K562 (cell line): ENCODE data around the gene FADS1. TPM values are rescaled to one million over a fixed set of nuclear protein-coding genes. Genes with fewer than 3 reads are reported as not detected.
A peak's percentile ranks its signal among the peaks of the same experiment; 100 is the strongest.

Source experiments
- AFF4 ChIP-seq: sonication (generic); formaldehyde crosslinking; IDR thresholded peaks from 2 replicates; pipeline ENCODE4 v1.8.0; 2023; ENCODE audit warnings: mild to moderate bottlenecking, missing genetic modification reagents
- BCLAF1 ChIP-seq, 2 experiments: fragments of 450-650 bp in 1 of 2; IDR thresholded peaks; 2 replicates each; pipeline ENCODE4 v1.6.1; 2011 to 2017; ENCODE audit warnings: low read depth in 2 of 2, antibody characterized with exemption in 1 of 2, borderline replicate concordance in 1 of 2, low read length in 1 of 2, mild to moderate bottlenecking in 1 of 2, mixed read lengths in 1 of 2; ENCODE audit not compliant: control insufficient read depth in 1 of 2
- FOXM1 ChIP-seq, 2 experiments: fragments of 450-650 bp in 1 of 2; sonication (generic) in 1 of 2; formaldehyde crosslinking in 1 of 2; IDR thresholded peaks; 2 replicates each; pipeline versions ENCODE4 v1.6.1 to v1.9.0; 2017 to 2022; ENCODE audit warnings: low read depth in 2 of 2, mild to moderate bottlenecking in 2 of 2, missing genetic modification reagents in 1 of 2, moderate library complexity in 1 of 2
- MNT ChIP-seq, 2 experiments: fragments of 450-650 bp; conservative IDR thresholded peaks; 2 replicates each; pipeline ENCODE4 v1.6.1; 2017; ENCODE audit warnings: mild to moderate bottlenecking in 2 of 2, moderate library complexity in 2 of 2
- PRDM10 ChIP-seq: fragments of 450-650 bp; IDR thresholded peaks from 2 replicates; pipeline ENCODE4 v1.6.1; 2018; ENCODE audit not compliant: partially characterized antibody
- SPI1 ChIP-seq: IDR thresholded peaks from 2 replicates; pipeline ENCODE4 v1.6.1; 2011; ENCODE audit warnings: low read depth, low read length, control low read depth, borderline replicate concordance
- TEAD1 ChIP-seq, 2 experiments: fragments of 450-650 bp in 1 of 2; sonication (generic) in 1 of 2; formaldehyde crosslinking; IDR thresholded peaks; 2 replicates each; pipeline versions ENCODE4 v1.4.0 to v1.8.0; 2020 to 2022; ENCODE audit warnings: mild to moderate bottlenecking in 2 of 2, missing genetic modification reagents in 1 of 2
- ZNF449 ChIP-seq: fragments of 250-450 bp; sonication (Bioruptor Pico); IDR thresholded peaks from 2 replicates; pipeline ENCODE4 v1.8.0; 2022; ENCODE audit warnings: moderate library complexity, mild to moderate bottlenecking, inconsistent platforms
- ZNF583 ChIP-seq: fragments of 250-450 bp; sonication (Bioruptor Pico); IDR thresholded peaks from 2 replicates; pipeline ENCODE4 v1.4.0; 2020
- ZNF644 ChIP-seq: fragments of 200-800 bp; sonication (Bioruptor generic); IDR thresholded peaks from 2 replicates; pipeline ENCODE4 v1.6.1; 2016; ENCODE audit warnings: low read depth, missing genetic modification characterization, missing compliant biosample characterization
- polyA plus RNA-seq, 8 experiments: library from polyadenylated mRNA; depleted of rRNA in 4 of 8; stranded (reverse) in 5 of 8; unstranded in 3 of 8; fragments of >200 nt; fragmentation: Nextera tagmentation in 2 of 8; fragmentation: Illumina TruSeq in 1 of 8; extraction: Ambion mirVana in 2 of 8; extraction: Trizol in 1 of 8; gene quantifications; 2 replicates each; pipeline versions ENCODE4 v1.2.1 to v1.2.3, GENCODE V29; 2011 to 2014; ENCODE audit warnings: inconsistent platforms in 1 of 8, missing spikeins in 1 of 8
- total RNA-seq, 7 experiments: library from RNA; depleted of rRNA in 6 of 7; stranded (reverse); fragments of >200 nt in 6 of 7; fragmentation: Illumina TruSeq in 2 of 7; extraction: Trizol in 2 of 7; gene quantifications; 2 replicates each; pipeline versions ENCODE4 v1.2.1 to v1.2.3, GENCODE V29; 2011 to 2021; ENCODE audit warnings: low replicate concordance in 1 of 7

The FADS1 gene
- total and polyA plus RNA-seq, 9 of the 15 experiments (the other 6 are each of a cell fraction or from before 2014, with no cell fraction given) = 110 to 864 (median 364) TPM

GRCh38 chr11:61792310-61793082 lies 24.3 kb downstream of the FADS1 start, which contains the start of the genes FEN1 and TMEM258 (continued):
- TF ChIP-seq ZNF449 (CRISPR knock-in tag) (no peak), ZNF583 (peak; percentile 62; the same call in 1 of the 2 replicates), MNT (conservative IDR thresholded peaks at IDR 0.05) (peak; percentile 97), AFF4 (CRISPR knock-in tag) (peak; percentile 75), PRDM10 (peak; percentile 78), FOXM1 (IDR thresholded peaks at IDR 0.05; ENCODE audit: low read depth) (no peak), FOXM1 (CRISPR knock-in tag; IDR thresholded peaks at IDR 0.05; ENCODE audit: low read depth) (peak; percentile 6; the same call in 1 of the 2 replicates), TEAD1 (CRISPR knock-in tag; IDR thresholded peaks at IDR 0.05) (peak; percentile 35 to 52; a peak in 2 of 4 replicates), ZNF644 (peak; percentile 90), BCLAF1 (IDR thresholded peaks at IDR 0.05; ENCODE audit: borderline replicate concordance in 1 of 2, control insufficient read depth in 1 of 2, low read depth in 2 of 2, low read length in 1 of 2) (0 out of 4 replicates have a peak, but pooled peaks of 1 of the 2 experiments have one; percentile 36), SPI1 (peak; percentile 89)
